Cardiac muscle cell (in vitro differentiated cells and primary cell): ENCODE measurements around the gene PTGFRN. TPM values are rescaled to one million over a fixed set of nuclear protein-coding genes. Genes with fewer than 3 reads are reported as not detected.

Source experiments
- DNase-seq, 2 donors: peaks; one replicate each; pipeline versions ENCODE4 v3.0.0 to v3.0.0-alpha.2; 2010 to 2017; ENCODE audit warnings: low read depth in 1 of 2, low spot score in 1 of 2
- H3K27ac ChIP-seq: fragments of 200-600 bp; sonication (generic); 2 replicates; pipeline ENCODE4 v1.5.1; 2016
- H3K27me3 ChIP-seq: fragments of 200-600 bp; sonication (generic); 2 replicates; pipeline ENCODE4 v1.6.0; 2016; ENCODE audit warnings: control low read depth
- H3K36me3 ChIP-seq: fragments of 200-600 bp; sonication (generic); 2 replicates; pipeline ENCODE4 v1.5.1; 2016; ENCODE audit warnings: control low read depth
- H3K4me1 ChIP-seq: fragments of 200-600 bp; sonication (generic); 2 replicates; pipeline ENCODE4 v1.8.1; 2017; ENCODE audit warnings: low read depth, mild to moderate bottlenecking, mixed run types
- H3K4me3 ChIP-seq: fragments of 200-600 bp; sonication (generic); 2 replicates; pipeline ENCODE4 v1.5.1; 2016; ENCODE audit warnings: mild to moderate bottlenecking
- H3K9me3 ChIP-seq: fragments of 200-600 bp; sonication (generic); 2 replicates; pipeline ENCODE4 v1.5.1; 2017; ENCODE audit warnings: low read depth, mild to moderate bottlenecking, control low read depth
- polyA plus RNA-seq: library from polyadenylated mRNA; unstranded; fragments of >200 nt; fragmentation: Nextera tagmentation; extraction: Ambion mirVana; gene quantifications from 2 replicates; pipeline ENCODE4 v1.2.1, GENCODE V29; 2016
- total RNA-seq: library from RNA; depleted of rRNA; stranded (reverse); fragments of >200 nt; gene quantifications from 2 replicates; pipeline ENCODE4 v1.2.3, GENCODE V29; 2016
- TF ChIP-seq, protein P1 (sequence below): IDR thresholded peaks from 2 replicates; pipeline ENCODE4 v1.5.1; 2012; ENCODE audit warnings: low read depth, mild to moderate bottlenecking, low read length

The PTGFRN gene
- total and polyA plus RNA-seq, 2 experiments from 2014 or later: 47.5 to 72.4 TPM

DNA sequence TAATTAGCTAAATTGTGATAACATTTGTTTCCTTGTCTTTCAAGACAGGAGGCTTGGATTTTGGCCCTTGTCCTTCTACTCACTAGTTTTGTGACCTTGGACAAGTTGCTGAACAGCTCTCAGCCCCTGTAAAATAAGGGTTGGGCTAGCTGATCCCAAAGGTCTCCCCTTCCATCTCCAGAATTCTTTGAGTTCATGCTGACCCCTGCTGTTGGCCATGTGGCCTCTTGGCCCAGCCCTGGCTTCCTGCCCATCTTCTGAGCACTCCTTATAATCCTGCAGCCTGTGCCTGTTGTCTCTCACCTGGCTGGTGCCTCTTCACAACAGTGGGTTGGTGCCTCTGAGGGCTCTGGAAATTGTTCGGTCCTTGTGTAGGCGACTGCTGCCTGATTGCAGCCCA, 10.1 kb downstream of the PTGFRN start:
- TF ChIP-seq, protein P1, sequence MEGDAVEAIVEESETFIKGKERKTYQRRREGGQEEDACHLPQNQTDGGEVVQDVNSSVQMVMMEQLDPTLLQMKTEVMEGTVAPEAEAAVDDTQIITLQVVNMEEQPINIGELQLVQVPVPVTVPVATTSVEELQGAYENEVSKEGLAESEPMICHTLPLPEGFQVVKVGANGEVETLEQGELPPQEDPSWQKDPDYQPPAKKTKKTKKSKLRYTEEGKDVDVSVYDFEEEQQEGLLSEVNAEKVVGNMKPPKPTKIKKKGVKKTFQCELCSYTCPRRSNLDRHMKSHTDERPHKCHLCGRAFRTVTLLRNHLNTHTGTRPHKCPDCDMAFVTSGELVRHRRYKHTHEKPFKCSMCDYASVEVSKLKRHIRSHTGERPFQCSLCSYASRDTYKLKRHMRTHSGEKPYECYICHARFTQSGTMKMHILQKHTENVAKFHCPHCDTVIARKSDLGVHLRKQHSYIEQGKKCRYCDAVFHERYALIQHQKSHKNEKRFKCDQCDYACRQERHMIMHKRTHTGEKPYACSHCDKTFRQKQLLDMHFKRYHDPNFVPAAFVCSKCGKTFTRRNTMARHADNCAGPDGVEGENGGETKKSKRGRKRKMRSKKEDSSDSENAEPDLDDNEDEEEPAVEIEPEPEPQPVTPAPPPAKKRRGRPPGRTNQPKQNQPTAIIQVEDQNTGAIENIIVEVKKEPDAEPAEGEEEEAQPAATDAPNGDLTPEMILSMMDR: no peak
- DNase-seq: peak; percentile 10 to 56

DNA sequence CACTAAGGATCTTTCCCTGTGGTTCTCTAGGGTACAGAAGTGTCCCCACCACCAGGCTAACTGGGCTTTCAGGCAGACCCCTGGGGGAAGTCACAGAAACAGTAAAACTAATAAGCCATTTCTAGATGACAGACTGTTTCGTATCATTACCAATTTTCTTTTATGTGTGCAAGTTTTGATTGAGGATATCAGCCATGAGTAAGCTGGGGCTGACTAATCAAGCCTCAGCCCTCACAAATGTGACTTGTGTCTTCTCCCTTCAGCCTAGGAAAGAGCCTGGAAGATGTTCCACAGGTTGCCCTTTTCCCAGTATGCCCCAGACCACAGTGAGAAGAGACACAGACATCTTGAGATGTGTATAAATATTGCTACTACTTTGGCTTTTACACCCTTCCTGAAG, 10.5 kb downstream of the PTGFRN start:
- Histone ChIP-seq H3K36me3 (no peaks in the 10 kb centered on the region), H3K9me3 (no peaks in the 10 kb centered on the region), H3K4me3 (no peak overlapping the region), H3K4me1 (peaks cover 33% of the 10 kb centered on the region), H3K27me3 (no peaks in the 10 kb centered on the region), H3K27ac (no peak overlapping the region)
- TF ChIP-seq, protein P1: no peak
- no peak for DNase-seq

More for the DNA sequence above, 10.1 kb downstream of the PTGFRN start:
- H3K4me3 ChIP-seq: no peak overlapping the region
- no peaks in the 10 kb centered on the region for H3K27me3 ChIP-seq
- peaks cover 37% of the 10 kb centered on the region for H3K4me1 ChIP-seq
- H3K27ac ChIP-seq: no peak overlapping the region
- H3K36me3 ChIP-seq: no peaks in the 10 kb centered on the region
- no peaks in the 10 kb centered on the region for H3K9me3 ChIP-seq

DNA sequence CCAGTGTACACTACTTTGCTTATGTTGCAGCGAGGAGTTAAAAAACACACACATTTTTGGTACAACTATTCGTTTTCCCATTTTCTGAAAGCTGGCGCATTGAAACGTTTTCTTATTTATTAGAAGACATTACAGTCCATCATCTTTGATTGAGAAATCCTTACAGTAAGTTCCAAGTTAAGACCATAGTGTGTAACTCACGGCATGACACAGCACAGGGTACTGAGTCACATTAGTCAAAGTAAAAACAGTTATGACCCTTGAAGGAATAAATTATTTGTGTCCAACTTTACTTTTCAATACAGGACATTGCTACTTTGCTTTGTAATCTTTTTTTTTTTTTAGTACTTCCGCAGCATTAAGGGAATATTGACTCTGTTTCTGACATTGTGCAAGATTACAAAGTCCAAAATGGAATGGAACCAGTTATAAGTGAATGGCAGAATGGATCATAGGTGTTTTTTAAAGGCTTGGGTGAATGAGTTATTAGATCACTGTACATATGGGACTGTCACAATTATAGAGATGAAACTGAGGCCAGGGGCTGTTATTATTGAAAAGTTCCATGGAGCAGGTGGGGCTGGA, 11.7 kb downstream of the PTGFRN start:
- Histone ChIP-seq H3K27me3 (no peaks in the 10 kb centered on the region), H3K27ac (no peak overlapping the region), H3K4me1 (peaks cover 22% of the 10 kb centered on the region), H3K36me3 (no peaks in the 10 kb centered on the region), H3K4me3 (no peak overlapping the region), H3K9me3 (no peaks in the 10 kb centered on the region)
- no peak for DNase-seq
- TF ChIP-seq, protein P1: no peak

DNA sequence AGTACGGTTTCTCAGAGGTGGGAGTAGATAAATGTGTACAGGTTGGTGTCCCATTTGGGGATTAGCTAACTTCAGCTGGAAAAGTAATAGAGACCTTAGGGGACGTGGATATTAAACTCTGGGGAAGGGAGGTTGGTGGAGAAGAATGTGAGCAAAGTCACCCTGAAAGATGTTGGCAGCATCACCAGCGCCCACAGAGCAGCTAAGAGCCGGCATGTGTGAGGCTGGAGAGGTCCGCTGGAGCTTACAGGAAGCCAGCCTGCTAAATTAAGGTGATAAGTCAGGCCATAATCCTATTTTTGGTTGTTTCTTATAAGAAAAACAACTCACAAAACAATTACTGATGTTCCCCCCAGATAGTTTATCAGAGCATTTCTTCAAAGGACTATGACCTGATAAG, 12.2 kb downstream of the PTGFRN start:
- Histone ChIP-seq H3K4me1 (peaks cover 16% of the 10 kb centered on the region), H3K4me3 (no peak overlapping the region), H3K27me3 (no peaks in the 10 kb centered on the region), H3K36me3 (no peaks in the 10 kb centered on the region), H3K27ac (no peak overlapping the region), H3K9me3 (no peaks in the 10 kb centered on the region)
- TF ChIP-seq, protein P1: no peak
- DNase-seq: no peak

DNA sequence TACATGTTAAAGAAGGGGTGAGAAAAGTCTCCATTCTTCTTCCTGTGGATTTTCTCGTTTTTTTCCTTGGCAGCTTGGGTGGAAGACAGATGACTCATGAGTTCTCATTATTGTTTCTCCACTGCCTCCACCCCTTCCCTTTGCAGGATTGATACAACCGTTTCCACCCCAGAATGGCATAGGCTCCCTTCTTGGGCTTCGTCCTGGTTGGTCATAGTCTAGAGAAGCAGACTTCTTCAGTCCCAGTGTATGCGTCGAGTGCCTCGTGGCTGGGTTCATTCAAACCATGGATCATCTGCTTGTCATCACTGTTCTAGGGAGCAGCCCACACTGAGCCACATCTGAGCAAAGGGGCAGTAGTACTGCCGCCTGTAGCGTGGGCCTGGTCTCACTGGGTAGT, 13.7 kb downstream of the PTGFRN start:
- no peak overlapping the region for H3K27ac ChIP-seq
- H3K27me3 ChIP-seq: no peaks in the 10 kb centered on the region
- H3K36me3 ChIP-seq: no peaks in the 10 kb centered on the region

More for the DNA sequence above, 13.7 kb downstream of the PTGFRN start:
- DNase-seq: peak in 1 of 2 donors; percentile 59
- Histone ChIP-seq H3K4me1 (peaks cover 21% of the 10 kb centered on the region), H3K4me3 (no peak overlapping the region), H3K9me3 (no peaks in the 10 kb centered on the region)
- TF ChIP-seq, protein P1: no peak
